ENCODE data around the gene BOLA1.

BOLA1 gene

GRCh38 chr1:149915429-149916192, 16.2 kb downstream of the BOLA1 start:
- peaks cover 25% of the 10 kb centered on the region for H3K36me3 Mint-ChIP-seq (ENCODE audit: low read depth)
- H3K4me1 Mint-ChIP-seq, result peaks cover 33% of the 10 kb centered on the region
- no peaks in the 10 kb centered on the region for H3K9me3 Mint-ChIP-seq

GRCh38 chr1:149916193-149916897, 17.0 kb downstream of the BOLA1 start:
- H3K27ac Mint-ChIP-seq, result peak overlapping the region in 2 of 3 experiments; percentile 46 to 81
- H3K36me3 Mint-ChIP-seq (ENCODE audit: low read depth), result peaks cover 19% of the 10 kb centered on the region
- H3K4me1 Mint-ChIP-seq, result peaks cover 33% of the 10 kb centered on the region
- peak overlapping the region; percentile 77 to 93 (median 93) for H3K4me3 Mint-ChIP-seq
- no peaks in the 10 kb centered on the region for H3K9me3 Mint-ChIP-seq
- TF ChIP-seq, protein P1, sequence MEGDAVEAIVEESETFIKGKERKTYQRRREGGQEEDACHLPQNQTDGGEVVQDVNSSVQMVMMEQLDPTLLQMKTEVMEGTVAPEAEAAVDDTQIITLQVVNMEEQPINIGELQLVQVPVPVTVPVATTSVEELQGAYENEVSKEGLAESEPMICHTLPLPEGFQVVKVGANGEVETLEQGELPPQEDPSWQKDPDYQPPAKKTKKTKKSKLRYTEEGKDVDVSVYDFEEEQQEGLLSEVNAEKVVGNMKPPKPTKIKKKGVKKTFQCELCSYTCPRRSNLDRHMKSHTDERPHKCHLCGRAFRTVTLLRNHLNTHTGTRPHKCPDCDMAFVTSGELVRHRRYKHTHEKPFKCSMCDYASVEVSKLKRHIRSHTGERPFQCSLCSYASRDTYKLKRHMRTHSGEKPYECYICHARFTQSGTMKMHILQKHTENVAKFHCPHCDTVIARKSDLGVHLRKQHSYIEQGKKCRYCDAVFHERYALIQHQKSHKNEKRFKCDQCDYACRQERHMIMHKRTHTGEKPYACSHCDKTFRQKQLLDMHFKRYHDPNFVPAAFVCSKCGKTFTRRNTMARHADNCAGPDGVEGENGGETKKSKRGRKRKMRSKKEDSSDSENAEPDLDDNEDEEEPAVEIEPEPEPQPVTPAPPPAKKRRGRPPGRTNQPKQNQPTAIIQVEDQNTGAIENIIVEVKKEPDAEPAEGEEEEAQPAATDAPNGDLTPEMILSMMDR (IDR thresholded peaks at IDR 0.05; ENCODE audit: unreplicated experiment in 3 of 3), result no peak
- no peaks in the 10 kb centered on the region for H3K27me3 Mint-ChIP-seq (ENCODE audit: low read depth)

More at GRCh38 chr1:149915429-149916192, 16.2 kb downstream of the BOLA1 start:
- Mint-ChIP-seq H3K27me3 (ENCODE audit: low read depth) (no peaks in the 10 kb centered on the region), H3K4me3 (peak overlapping the region; percentile 77 to 93 (median 93)), H3K27ac (peak overlapping the region in 2 of 3 experiments; percentile 46 to 81)
- TF ChIP-seq, protein P1 (IDR thresholded peaks at IDR 0.05; ENCODE audit: unreplicated experiment in 3 of 3), result no peak

- Mint-ChIP-seq H3K4me3 (peak overlapping the region; percentile 77 to 93 (median 93)), H3K4me1 (peaks cover 33% of the 10 kb centered on the region), H3K36me3 (ENCODE audit: low read depth) (peaks cover 18% of the 10 kb centered on the region), H3K9me3 (no peaks in the 10 kb centered on the region), H3K27ac (peak overlapping the region in 1 of 3 experiments; percentile 11), H3K27me3 (ENCODE audit: low read depth) (no peaks in the 10 kb centered on the region)
- TF ChIP-seq, protein P1 (IDR thresholded peaks at IDR 0.05; ENCODE audit: unreplicated experiment in 3 of 3), result no peak
Measured at GRCh38 chr1:149916898-149917252, 17.5 kb downstream of the BOLA1 start.

- Mint-ChIP-seq H3K27ac (peak within 1 kb of the TSS; percentile 21 to 50 (median 45)), H3K9me3 (no peaks in the 10 kb centered on the region)
Measured at GRCh38 chr1:149917571-149918144, 18.3 kb downstream of the BOLA1 start, which contains the start of gene SV2A. SV2A (minus strand) TSS chr1:149917844; CDS start chr1:149913840, 4,004 bp downstream.

GRCh38 chr1:149923626-149924025, 24.3 kb downstream of the BOLA1 start:
- no peaks in the 10 kb centered on the region for H3K27me3 Mint-ChIP-seq (ENCODE audit: low read depth)
- peak overlapping the region; percentile 51 to 77 (median 59) for H3K4me3 Mint-ChIP-seq
- H3K27ac Mint-ChIP-seq, result peak overlapping the region in 1 of 3 experiments; percentile 63
- peaks cover 24% of the 10 kb centered on the region for H3K4me1 Mint-ChIP-seq
- TF ChIP-seq, protein P1 (IDR thresholded peaks at IDR 0.05; ENCODE audit: unreplicated experiment in 3 of 3), result no peak
- no peaks in the 10 kb centered on the region for H3K9me3 Mint-ChIP-seq
- H3K36me3 Mint-ChIP-seq (ENCODE audit: low read depth), result peaks cover 48% of the 10 kb centered on the region

More at GRCh38 chr1:149917571-149918144, 18.3 kb downstream of the BOLA1 start, which contains the start of gene SV2A:
- TF ChIP-seq, protein P1 (IDR thresholded peaks at IDR 0.05; ENCODE audit: unreplicated experiment in 3 of 3), result no peak
- Mint-ChIP-seq H3K27me3 (ENCODE audit: low read depth) (no peaks in the 10 kb centered on the region), H3K4me1 (peaks cover 33% of the 10 kb centered on the region), H3K36me3 (ENCODE audit: low read depth) (peaks cover 20% of the 10 kb centered on the region), H3K4me3 (peak within 1 kb of the TSS; percentile 77 to 93 (median 93))

All from nephron (organoid).